ENCODE measurements around the gene CEP89. TPM values are rescaled to one million over a fixed set of nuclear protein-coding genes. Genes with fewer than 3 reads are reported as not detected.
"Not testable (repeated sequence)": the region's sequence is repeated elsewhere in the genome, so short reads cannot be mapped to it uniquely, and the experiment has no call there.

CEP89 gene
- total RNA-seq, 2 experiments from 2014 or later = 21.0 to 27.2 TPM

- DNase-seq (no peak), ATAC-seq (ENCODE audit: low read depth) (no peak)
- Mint-ChIP-seq H3K9me3 (peaks cover 5% of the 10 kb centered on the region), H3K4me3 (no peak overlapping the region), H3K27me3 (no peaks in the 10 kb centered on the region), H3K27ac (no peak overlapping the region), H3K4me1 (no peaks in the 10 kb centered on the region), H3K36me3 (peaks cover 29% of the 10 kb centered on the region)
- POLR2A ChIA-PET = no interaction called here
Measured at GRCh38 chr19:32901504-32902161, 70.1 kb downstream of the CEP89 start.

GRCh38 chr19:32896516-32897214, 75.1 kb downstream of the CEP89 start:
- DNase-seq = no peak
- H3K27me3 Mint-ChIP-seq = no peaks in the 10 kb centered on the region
- no peak overlapping the region for H3K27ac Mint-ChIP-seq
- peaks cover 5% of the 10 kb centered on the region for H3K4me1 Mint-ChIP-seq
- peaks cover 45% of the 10 kb centered on the region for H3K36me3 Mint-ChIP-seq
- peaks cover 21% of the 10 kb centered on the region for H3K9me3 Mint-ChIP-seq
- no peak for ATAC-seq (ENCODE audit: low read depth)
- H3K4me3 Mint-ChIP-seq = no peak overlapping the region
- POLR2A ChIA-PET = no interaction called here

- POLR2A ChIA-PET = no interaction called here
- no peak for DNase-seq
- H3K36me3 Mint-ChIP-seq = peaks cover 52% of the 10 kb centered on the region
- H3K27me3 Mint-ChIP-seq = no peaks in the 10 kb centered on the region
- ATAC-seq (ENCODE audit: low read depth) = no peak
- no peak overlapping the region for H3K27ac Mint-ChIP-seq
- H3K4me3 Mint-ChIP-seq = no peak overlapping the region
- peaks cover 26% of the 10 kb centered on the region for H3K9me3 Mint-ChIP-seq
- peaks cover 5% of the 10 kb centered on the region for H3K4me1 Mint-ChIP-seq
Measured at GRCh38 chr19:32895384-32895783, 76.4 kb downstream of the CEP89 start.

GRCh38 chr19:32891609-32892008, 80.1 kb downstream of the CEP89 start:
- H3K4me1 Mint-ChIP-seq = peaks cover 5% of the 10 kb centered on the region
- no peak overlapping the region for H3K4me3 Mint-ChIP-seq
- POLR2A ChIA-PET = interaction anchor here (0.6 kb wide), 1 partner anchor 36 kb away, joined by 3 read pairs; no protein-coding TSS in a partner anchor
- H3K27ac Mint-ChIP-seq = no peak overlapping the region
- peaks cover 40% of the 10 kb centered on the region for H3K36me3 Mint-ChIP-seq
- peaks cover 23% of the 10 kb centered on the region for H3K9me3 Mint-ChIP-seq
- DNase-seq (no peak), ATAC-seq (ENCODE audit: low read depth) (no peak)
- no peaks in the 10 kb centered on the region for H3K27me3 Mint-ChIP-seq

GRCh38 chr19:32890841-32891240, 80.9 kb downstream of the CEP89 start:
- Mint-ChIP-seq H3K36me3 (peaks cover 38% of the 10 kb centered on the region), H3K27ac (no peak overlapping the region), H3K4me3 (no peak overlapping the region), H3K4me1 (peaks cover 5% of the 10 kb centered on the region), H3K9me3 (peaks cover 23% of the 10 kb centered on the region), H3K27me3 (no peaks in the 10 kb centered on the region)
- ATAC-seq (ENCODE audit: low read depth) (no peak), DNase-seq (no peak)
- POLR2A ChIA-PET = no interaction called here

- Mint-ChIP-seq H3K4me3 (no peak overlapping the region), H3K27ac (no peak overlapping the region), H3K36me3 (peaks cover 34% of the 10 kb centered on the region), H3K4me1 (peaks cover 4% of the 10 kb centered on the region), H3K9me3 (peaks cover 23% of the 10 kb centered on the region), H3K27me3 (no peaks in the 10 kb centered on the region)
- POLR2A ChIA-PET = no interaction called here
- ATAC-seq (ENCODE audit: low read depth) = no peak
- no peak for DNase-seq
Measured at GRCh38 chr19:32890326-32890725, 81.4 kb downstream of the CEP89 start.

- H3K27ac Mint-ChIP-seq = no peak overlapping the region
- peaks cover 18% of the 10 kb centered on the region for H3K9me3 Mint-ChIP-seq
- ATAC-seq (ENCODE audit: low read depth) (no peak), DNase-seq (no peak)
- H3K27me3 Mint-ChIP-seq = no peaks in the 10 kb centered on the region
- H3K36me3 Mint-ChIP-seq = peaks cover 25% of the 10 kb centered on the region
- POLR2A ChIA-PET = no interaction called here
- H3K4me1 Mint-ChIP-seq = no peaks in the 10 kb centered on the region
- H3K4me3 Mint-ChIP-seq = no peak overlapping the region
Measured at GRCh38 chr19:32889137-32889934, 82.4 kb downstream of the CEP89 start.

- DNase-seq (no peak), ATAC-seq (ENCODE audit: low read depth) (no peak)
- peaks cover 14% of the 10 kb centered on the region for H3K36me3 Mint-ChIP-seq
- H3K27me3 Mint-ChIP-seq = no peaks in the 10 kb centered on the region
- POLR2A ChIA-PET = no interaction called here
- H3K4me3 Mint-ChIP-seq = no peak overlapping the region
- no peak overlapping the region for H3K27ac Mint-ChIP-seq
- no peaks in the 10 kb centered on the region for H3K4me1 Mint-ChIP-seq
- H3K9me3 Mint-ChIP-seq = peaks cover 10% of the 10 kb centered on the region
Measured at GRCh38 chr19:32887572-32888215, 84.1 kb downstream of the CEP89 start.

GRCh38 chr19:32886241-32886640, 85.5 kb downstream of the CEP89 start:
- POLR2A ChIA-PET = no interaction called here
- ATAC-seq (ENCODE audit: low read depth) (no peak), DNase-seq (no peak)
- H3K27ac Mint-ChIP-seq = no peak overlapping the region
- no peaks in the 10 kb centered on the region for H3K4me1 Mint-ChIP-seq
- H3K9me3 Mint-ChIP-seq = peaks cover 2% of the 10 kb centered on the region
- no peaks in the 10 kb centered on the region for H3K27me3 Mint-ChIP-seq
- H3K36me3 Mint-ChIP-seq = peaks cover 5% of the 10 kb centered on the region
- no peak overlapping the region for H3K4me3 Mint-ChIP-seq

- DNase-seq; H3K36me3 Mint-ChIP-seq; H3K27ac Mint-ChIP-seq; H3K27me3 Mint-ChIP-seq; H3K4me1 Mint-ChIP-seq; H3K4me3 Mint-ChIP-seq; ATAC-seq (ENCODE audit: low read depth); H3K9me3 Mint-ChIP-seq; POLR2A ChIA-PET: not testable (repeated sequence)
Measured at GRCh38 chr19:32885255-32885654, 86.5 kb downstream of the CEP89 start.

GRCh38 chr19:32881766-32882165, 90.0 kb downstream of the CEP89 start:
- ATAC-seq (ENCODE audit: low read depth) (no peak), DNase-seq (no peak)
- Mint-ChIP-seq H3K9me3 (no peaks in the 10 kb centered on the region), H3K4me1 (no peaks in the 10 kb centered on the region), H3K27me3 (no peaks in the 10 kb centered on the region), H3K4me3 (no peak overlapping the region), H3K36me3 (no peaks in the 10 kb centered on the region), H3K27ac (no peak overlapping the region)
- POLR2A ChIA-PET = no interaction called here

GRCh38 chr19:32880622-32881021, 91.1 kb downstream of the CEP89 start:
- no peaks in the 10 kb centered on the region for H3K9me3 Mint-ChIP-seq
- no peak overlapping the region for H3K4me3 Mint-ChIP-seq
- no peak overlapping the region for H3K27ac Mint-ChIP-seq
- H3K27me3 Mint-ChIP-seq = no peaks in the 10 kb centered on the region
- H3K4me1 Mint-ChIP-seq = no peaks in the 10 kb centered on the region
- POLR2A ChIA-PET = no interaction called here
- ATAC-seq (ENCODE audit: low read depth) = no peak
- H3K36me3 Mint-ChIP-seq = no peaks in the 10 kb centered on the region
- DNase-seq = no peak

GRCh38 chr19:32879741-32880140, 92.0 kb downstream of the CEP89 start:
- Mint-ChIP-seq H3K4me3 (no peak overlapping the region), H3K27me3 (no peaks in the 10 kb centered on the region), H3K36me3 (no peaks in the 10 kb centered on the region), H3K27ac (no peak overlapping the region), H3K9me3 (no peaks in the 10 kb centered on the region), H3K4me1 (no peaks in the 10 kb centered on the region)
- DNase-seq (no peak), ATAC-seq (ENCODE audit: low read depth) (no peak)
- POLR2A ChIA-PET = no interaction called here

All from activated naive CD8-positive, alpha-beta T cell treated with anti-CD3 and anti-CD28 coated beads, Interleukin-2, amount 10 ng/mL, durations not matched to agents 7 days and 5 days (primary cell).